KOPT-K1 (cell line): ENCODE results near the gene LRBA.

Experiments
- H3K27ac ChIP-seq: fragments of 200-600 bp; sonication (generic); 2 replicates; pipeline ENCODE4 v1.5.1; 2016; ENCODE audit warnings: antibody characterized with exemption, mild to moderate bottlenecking, low read depth, low read length; ENCODE audit not compliant: poor library complexity, severe bottlenecking
- H3K36me3 ChIP-seq: fragments of 200-600 bp; sonication (generic); 2 replicates; pipeline ENCODE4 v1.5.1; 2017; ENCODE audit warnings: antibody characterized with exemption, mild to moderate bottlenecking, low read length, moderate library complexity; ENCODE audit not compliant: insufficient read depth
- H3K9me3 ChIP-seq: fragments of 200-600 bp; sonication (generic); 2 replicates; pipeline ENCODE4 v1.5.1; 2017; ENCODE audit warnings: antibody characterized with exemption, low read length, mild to moderate bottlenecking; ENCODE audit not compliant: insufficient read depth, poor library complexity, severe bottlenecking

LRBA gene

GRCh38 chr4:150355418-150355817 is 659.7 kb downstream of the LRBA start:
- Histone ChIP-seq H3K36me3 (no peaks in the 10 kb centered on the region), H3K9me3 (no peaks in the 10 kb centered on the region), H3K27ac (no peak overlapping the region)

GRCh38 chr4:150354214-150354796 is 660.8 kb downstream of the LRBA start:
- Histone ChIP-seq H3K36me3 (no peaks in the 10 kb centered on the region), H3K27ac (no peak overlapping the region), H3K9me3 (no peaks in the 10 kb centered on the region)

GRCh38 chr4:150348079-150348478 is 667.0 kb downstream of the LRBA start:
- Histone ChIP-seq H3K27ac (no peak overlapping the region), H3K36me3 (no peaks in the 10 kb centered on the region), H3K9me3 (no peaks in the 10 kb centered on the region)

GRCh38 chr4:150345207-150345744 is 669.8 kb downstream of the LRBA start:
- Histone ChIP-seq H3K9me3 (no peaks in the 10 kb centered on the region), H3K36me3 (no peaks in the 10 kb centered on the region), H3K27ac (no peak overlapping the region)

GRCh38 chr4:150343796-150344195 is 671.3 kb downstream of the LRBA start:
- Histone ChIP-seq H3K36me3 (no peaks in the 10 kb centered on the region), H3K27ac (no peak overlapping the region), H3K9me3 (no peaks in the 10 kb centered on the region)

GRCh38 chr4:150342945-150343344 is 672.1 kb downstream of the LRBA start:
- Histone ChIP-seq H3K36me3 (no peaks in the 10 kb centered on the region), H3K9me3 (no peaks in the 10 kb centered on the region)

GRCh38 chr4:150337734-150338133 is 677.4 kb downstream of the LRBA start:
- no peak overlapping the region for H3K27ac ChIP-seq
- no peaks in the 10 kb centered on the region for H3K36me3 ChIP-seq
- no peaks in the 10 kb centered on the region for H3K9me3 ChIP-seq

More at GRCh38 chr4:150342945-150343344, 672.1 kb downstream of the LRBA start:
- no peak overlapping the region for H3K27ac ChIP-seq

GRCh38 chr4:150336676-150337412 is 678.2 kb downstream of the LRBA start:
- no peaks in the 10 kb centered on the region for H3K9me3 ChIP-seq
- H3K27ac ChIP-seq = no peak overlapping the region
- H3K36me3 ChIP-seq = no peaks in the 10 kb centered on the region

- H3K27ac ChIP-seq = no peak overlapping the region
- H3K9me3 ChIP-seq = no peaks in the 10 kb centered on the region
- H3K36me3 ChIP-seq = no peaks in the 10 kb centered on the region
Measured at GRCh38 chr4:150332961-150333360, 682.1 kb downstream of the LRBA start.

- no peaks in the 10 kb centered on the region for H3K36me3 ChIP-seq
- H3K9me3 ChIP-seq = no peaks in the 10 kb centered on the region
- H3K27ac ChIP-seq = no peak overlapping the region
Measured at GRCh38 chr4:150332086-150332485, 683.0 kb downstream of the LRBA start.

GRCh38 chr4:150329373-150329772 is 685.7 kb downstream of the LRBA start:
- H3K9me3 ChIP-seq = no peaks in the 10 kb centered on the region

GRCh38 chr4:150328496-150328895 is 686.6 kb downstream of the LRBA start:
- Histone ChIP-seq H3K27ac (no peak overlapping the region), H3K36me3 (no peaks in the 10 kb centered on the region), H3K9me3 (no peaks in the 10 kb centered on the region)

More at GRCh38 chr4:150329373-150329772, 685.7 kb downstream of the LRBA start:
- Histone ChIP-seq H3K27ac (no peak overlapping the region), H3K36me3 (no peaks in the 10 kb centered on the region)

GRCh38 chr4:150327262-150327780 is 687.8 kb downstream of the LRBA start:
- Histone ChIP-seq H3K27ac (no peak overlapping the region), H3K36me3 (no peaks in the 10 kb centered on the region), H3K9me3 (no peaks in the 10 kb centered on the region)

- no peak overlapping the region for H3K27ac ChIP-seq
- H3K36me3 ChIP-seq = no peaks in the 10 kb centered on the region
- no peaks in the 10 kb centered on the region for H3K9me3 ChIP-seq
Measured at GRCh38 chr4:150325872-150326271, 689.2 kb downstream of the LRBA start.

- Histone ChIP-seq H3K36me3 (no peaks in the 10 kb centered on the region), H3K27ac (no peak overlapping the region), H3K9me3 (no peaks in the 10 kb centered on the region)
Measured at GRCh38 chr4:150323406-150324325, 691.4 kb downstream of the LRBA start.
